AG04449 (cell line): ENCODE measurements around the gene PLEKHA8.

Source experiments
- CTCF ChIA-PET: fragments of 350-600 bp; formaldehyde crosslinking; extraction: SDS; loops from one replicate; lab custom pipeline; 2021; ENCODE audit warnings: antibody characterized with exemption; lab: Yijun Ruan, JAX
- POLR2A ChIA-PET: fragments of 400-600, 350-600 bp; formaldehyde crosslinking; extraction: SDS; loops from one replicate; lab custom pipeline; 2020; ENCODE audit warnings: antibody characterized with exemption, inconsistent platforms; lab: Yijun Ruan, JAX
- DNase-seq: peaks from one replicate; pipeline ENCODE4 v3.0.0-alpha.2; 2010; ENCODE audit warnings: low read depth, low spot score
- H3K4me3 ChIP-seq: 2 replicates; pipeline ENCODE4 v1.5.1; 2011; ENCODE audit warnings: low read depth, mild to moderate bottlenecking, control low read depth, low read length
- CTCF ChIP-seq: IDR thresholded peaks from one replicate; pipeline ENCODE4 v1.5.1; 2011; ENCODE audit warnings: mild to moderate bottlenecking, moderate library complexity, low read length, control low read depth, inconsistent platforms; ENCODE audit not compliant: insufficient read depth; ENCODE audit errors: missing control alignments

The PLEKHA8 gene

GRCh38 chr7:30170476-30171205 lies 142.4 kb downstream of the PLEKHA8 start:
- no peak for TF ChIP-seq CTCF
- POLR2A ChIA-PET: no interaction called here
- CTCF ChIA-PET: interaction anchor here (0.9 to 1.9 kb wide), 3 partner anchors 36 to 393 kb away, joined by 3 to 4 read pairs (median 3); partner anchors contain the start of gene MTURN
- H3K4me3 ChIP-seq: no peak overlapping the region
- no peak for DNase-seq

GRCh38 chr7:30171766-30172447 lies 143.7 kb downstream of the PLEKHA8 start:
- no peak overlapping the region for H3K4me3 ChIP-seq
- ChIA-PET POLR2A (no interaction called here), CTCF (interaction anchor here (1.6 to 2.1 kb wide), 3 partner anchors 8 to 97 kb away, joined by 4 to 12 read pairs (median 4); no protein-coding TSS in a partner anchor)
- no peak for DNase-seq
- TF ChIP-seq CTCF: no peak

- ChIA-PET CTCF (interaction anchor here (1.6 to 2.1 kb wide), 2 partner anchors 8 to 17 kb away, joined by 4 to 12 read pairs; no protein-coding TSS in a partner anchor), POLR2A (no interaction called here)
Measured at GRCh38 chr7:30172451-30172850, 144.2 kb downstream of the PLEKHA8 start.

GRCh38 chr7:30173058-30173897 lies 145.1 kb downstream of the PLEKHA8 start:
- DNase-seq: peak; percentile 93
- peak; percentile 70 for TF ChIP-seq CTCF
- no peak overlapping the region for H3K4me3 ChIP-seq
- ChIA-PET CTCF (interaction anchor here (1.3 to 2.1 kb wide), 3 partner anchors 9 to 175 kb away, joined by 3 to 12 read pairs (median 4); no protein-coding TSS in a partner anchor), POLR2A (no interaction called here)

More at GRCh38 chr7:30172451-30172850, 144.2 kb downstream of the PLEKHA8 start:
- no peak for TF ChIP-seq CTCF
- no peak overlapping the region for H3K4me3 ChIP-seq
- no peak for DNase-seq

- no peak for TF ChIP-seq CTCF
- POLR2A ChIA-PET: no interaction called here
Measured at GRCh38 chr7:30175180-30175579, 147.0 kb downstream of the PLEKHA8 start.

More at GRCh38 chr7:30175180-30175579, 147.0 kb downstream of the PLEKHA8 start:
- CTCF ChIA-PET: interaction anchor here (0.6 to 2.5 kb wide), 2 partner anchors 11 to 335 kb away, joined by 3 to 7 read pairs; no protein-coding TSS in a partner anchor
- DNase-seq: no peak
- H3K4me3 ChIP-seq: no peak overlapping the region
